Measurements from ENCODE around the gene PIBF1.

GRCh38 chr13:72798817-72799216 is 16.9 kb downstream of the PIBF1 start:
- no peak for TF ChIP-seq CTCF (IDR thresholded peaks at IDR 0.05)
- no peak for TF ChIP-seq ATF6 (CRISPR knock-in tag; IDR thresholded peaks at IDR 0.05)
- TF ChIP-seq MLX (CRISPR knock-in tag; IDR thresholded peaks at IDR 0.05) = no peak
- no peak for TF ChIP-seq NR1H2 (CRISPR knock-in tag; IDR thresholded peaks at IDR 0.05)

Data from WTC11 (cell line).